Adipocyte (in vitro differentiated cells): ENCODE data around the gene TMEM106C.

Experiments
- DNase-seq: peaks from one replicate; pipeline ENCODE4 v3.0.0-alpha.2; 2015; ENCODE audit warnings: low read depth
- H3K27me3 ChIP-seq: replicated peaks from 2 replicates; pipeline ENCODE4 v1.7.0; 2013; ENCODE audit warnings: mild to moderate bottlenecking, low read length, moderate library complexity; ENCODE audit not compliant: control insufficient read depth, insufficient read depth
- H3K36me3 ChIP-seq: 2 replicates; pipeline ENCODE4 v1.7.0; 2013; ENCODE audit warnings: low read length, mild to moderate bottlenecking, moderate library complexity; ENCODE audit not compliant: control insufficient read depth, insufficient read depth, severe bottlenecking
- H3K4me1 ChIP-seq: 2 replicates; pipeline ENCODE4 v1.7.0; 2013; ENCODE audit warnings: mild to moderate bottlenecking, low read length, moderate library complexity; ENCODE audit not compliant: control insufficient read depth, insufficient read depth
- H3K4me3 ChIP-seq: 2 replicates; pipeline ENCODE4 v1.7.0; 2013; ENCODE audit warnings: mild to moderate bottlenecking, low read length, moderate library complexity
- H3K9ac ChIP-seq: 2 replicates; pipeline ENCODE4 v1.7.0; 2013; ENCODE audit warnings: mild to moderate bottlenecking, low read length, moderate library complexity
- H3K9me3 ChIP-seq: 2 replicates; pipeline ENCODE4 v1.7.0; 2013; ENCODE audit warnings: mild to moderate bottlenecking, low read length, moderate library complexity; ENCODE audit not compliant: control insufficient read depth

The TMEM106C gene

GRCh38 chr12:47941475-47941780, 22.0 kb upstream of the TMEM106C start:
- DNase-seq = no peak
- Histone ChIP-seq H3K4me3 (no peak overlapping the region), H3K9me3 (no peaks in the 10 kb centered on the region), H3K27me3 (peaks cover 24% of the 10 kb centered on the region), H3K9ac (no peak overlapping the region), H3K36me3 (no peaks in the 10 kb centered on the region), H3K4me1 (no peaks in the 10 kb centered on the region)

GRCh38 chr12:47941871-47942613, 21.4 kb upstream of the TMEM106C start:
- Histone ChIP-seq H3K9me3 (no peaks in the 10 kb centered on the region), H3K9ac (no peak overlapping the region), H3K4me3 (no peak overlapping the region), H3K4me1 (no peaks in the 10 kb centered on the region), H3K27me3 (peaks cover 24% of the 10 kb centered on the region), H3K36me3 (no peaks in the 10 kb centered on the region)
- DNase-seq = no peak

GRCh38 chr12:47942614-47943225, 20.7 kb upstream of the TMEM106C start:
- no peaks in the 10 kb centered on the region for H3K9me3 ChIP-seq
- H3K4me1 ChIP-seq = no peaks in the 10 kb centered on the region
- H3K9ac ChIP-seq = no peak overlapping the region
- DNase-seq = no peak
- H3K36me3 ChIP-seq = no peaks in the 10 kb centered on the region
- H3K4me3 ChIP-seq = no peak overlapping the region
- H3K27me3 ChIP-seq = peaks cover 24% of the 10 kb centered on the region

GRCh38 chr12:47943623-47944340, 19.6 kb upstream of the TMEM106C start:
- DNase-seq = no peak
- H3K9ac ChIP-seq = no peak overlapping the region
- H3K4me3 ChIP-seq = no peak overlapping the region
- H3K4me1 ChIP-seq = no peaks in the 10 kb centered on the region
- H3K27me3 ChIP-seq = peaks cover 24% of the 10 kb centered on the region
- H3K36me3 ChIP-seq = no peaks in the 10 kb centered on the region
- H3K9me3 ChIP-seq = no peaks in the 10 kb centered on the region

- peaks cover 4% of the 10 kb centered on the region for H3K4me1 ChIP-seq
- H3K36me3 ChIP-seq = no peaks in the 10 kb centered on the region
- no peak for DNase-seq
- peaks cover 24% of the 10 kb centered on the region for H3K27me3 ChIP-seq
- no peak overlapping the region for H3K9ac ChIP-seq
- H3K4me3 ChIP-seq = no peak overlapping the region
- no peaks in the 10 kb centered on the region for H3K9me3 ChIP-seq
Observed at GRCh38 chr12:47944685-47945340, 18.6 kb upstream of the TMEM106C start.

GRCh38 chr12:47945341-47945728, 18.1 kb upstream of the TMEM106C start:
- no peaks in the 10 kb centered on the region for H3K36me3 ChIP-seq
- H3K9me3 ChIP-seq = no peaks in the 10 kb centered on the region
- H3K4me3 ChIP-seq = no peak overlapping the region
- H3K4me1 ChIP-seq = peaks cover 4% of the 10 kb centered on the region
- no peak for DNase-seq
- no peak overlapping the region for H3K9ac ChIP-seq
- peaks cover 22% of the 10 kb centered on the region for H3K27me3 ChIP-seq

GRCh38 chr12:47946413-47947323, 16.7 kb upstream of the TMEM106C start:
- Histone ChIP-seq H3K4me3 (no peak overlapping the region), H3K27me3 (peaks cover 11% of the 10 kb centered on the region), H3K9ac (no peak overlapping the region), H3K4me1 (peaks cover 4% of the 10 kb centered on the region), H3K9me3 (no peaks in the 10 kb centered on the region), H3K36me3 (no peaks in the 10 kb centered on the region)
- peak; percentile 20 for DNase-seq

- no peaks in the 10 kb centered on the region for H3K9me3 ChIP-seq
- DNase-seq = no peak
- H3K9ac ChIP-seq = no peak overlapping the region
- peaks cover 4% of the 10 kb centered on the region for H3K4me1 ChIP-seq
- H3K36me3 ChIP-seq = no peaks in the 10 kb centered on the region
- no peak overlapping the region for H3K4me3 ChIP-seq
- H3K27me3 ChIP-seq = peaks cover 11% of the 10 kb centered on the region
Observed at GRCh38 chr12:47947341-47947740, 16.1 kb upstream of the TMEM106C start.

GRCh38 chr12:47949441-47950341, 13.7 kb upstream of the TMEM106C start:
- Histone ChIP-seq H3K4me3 (no peak overlapping the region), H3K9ac (no peak overlapping the region), H3K36me3 (no peaks in the 10 kb centered on the region), H3K4me1 (peaks cover 4% of the 10 kb centered on the region), H3K27me3 (peaks cover 18% of the 10 kb centered on the region), H3K9me3 (no peaks in the 10 kb centered on the region)
- DNase-seq = peak; percentile 93

- peaks cover 21% of the 10 kb centered on the region for H3K27me3 ChIP-seq
- H3K4me1 ChIP-seq = peaks cover 4% of the 10 kb centered on the region
- no peaks in the 10 kb centered on the region for H3K9me3 ChIP-seq
- no peak for DNase-seq
- no peak overlapping the region for H3K4me3 ChIP-seq
- no peak overlapping the region for H3K9ac ChIP-seq
- H3K36me3 ChIP-seq = no peaks in the 10 kb centered on the region
Observed at GRCh38 chr12:47950856-47951468, 12.4 kb upstream of the TMEM106C start.
